Lower leg skin (tissue), 4 donors: ENCODE data around the gene MYRIP. TPM values are rescaled to one million over a fixed set of nuclear protein-coding genes. Genes with fewer than 3 reads are reported as not detected.

ENCODE experiments used
- DNase-seq, 2 donors: peaks; one replicate each; pipeline ENCODE4 v3.0.0-alpha.2; 2019; ENCODE audit warnings: low spot score in 2 of 2
- H3K4me3 ChIP-seq: fragments of 200-600 bp; sonication (generic); 2 replicates; pipeline ENCODE4 v1.5.1; 2017; ENCODE audit warnings: mild to moderate bottlenecking, low read depth; ENCODE audit not compliant: poor library complexity, severe bottlenecking
- POLR2A ChIP-seq, 2 donors: fragments of 450-650 bp; IDR thresholded peaks; one replicate each; pipeline ENCODE4 v1.6.1; 2016 to 2017; ENCODE audit warnings: antibody characterized with exemption in 2 of 2, mild to moderate bottlenecking in 1 of 2, moderate library complexity in 1 of 2
- WGBS, 2 donors: methylation state at CpG; one replicate each; pipeline ENCODE4 v1.1.5; 2018; 5-methylcytosine and 5-hydroxymethylcytosine counted together
- intact Hi-C: fragments of 100-400 bp; cut with DNase I; formaldehyde crosslinking; loops from one replicate; pipeline ENCODE4 v1.15.0; 2023; ENCODE audit warnings: low total_unique reads
- total RNA-seq, 4 donors: library from RNA; depleted of rRNA; stranded (reverse); fragments of >200 nt; gene quantifications; one replicate each; pipeline ENCODE4 v1.1.0, GENCODE V29; 2016
- TF ChIP-seq, protein P1 (sequence below), 3 donors: fragments of 450-650 bp; IDR thresholded peaks; one replicate each; pipeline ENCODE4 v1.5.1; 2016; ENCODE audit warnings: antibody characterized with exemption in 3 of 3, mild to moderate bottlenecking in 3 of 3, moderate library complexity in 2 of 3

Gene MYRIP
- total RNA-seq, 4 donors from 2014 or later, result 1.2 to 2.9 (median 1.5) TPM

- no peak for TF ChIP-seq POLR2A (IDR thresholded peaks at IDR 0.05)
- TF ChIP-seq, protein P1, sequence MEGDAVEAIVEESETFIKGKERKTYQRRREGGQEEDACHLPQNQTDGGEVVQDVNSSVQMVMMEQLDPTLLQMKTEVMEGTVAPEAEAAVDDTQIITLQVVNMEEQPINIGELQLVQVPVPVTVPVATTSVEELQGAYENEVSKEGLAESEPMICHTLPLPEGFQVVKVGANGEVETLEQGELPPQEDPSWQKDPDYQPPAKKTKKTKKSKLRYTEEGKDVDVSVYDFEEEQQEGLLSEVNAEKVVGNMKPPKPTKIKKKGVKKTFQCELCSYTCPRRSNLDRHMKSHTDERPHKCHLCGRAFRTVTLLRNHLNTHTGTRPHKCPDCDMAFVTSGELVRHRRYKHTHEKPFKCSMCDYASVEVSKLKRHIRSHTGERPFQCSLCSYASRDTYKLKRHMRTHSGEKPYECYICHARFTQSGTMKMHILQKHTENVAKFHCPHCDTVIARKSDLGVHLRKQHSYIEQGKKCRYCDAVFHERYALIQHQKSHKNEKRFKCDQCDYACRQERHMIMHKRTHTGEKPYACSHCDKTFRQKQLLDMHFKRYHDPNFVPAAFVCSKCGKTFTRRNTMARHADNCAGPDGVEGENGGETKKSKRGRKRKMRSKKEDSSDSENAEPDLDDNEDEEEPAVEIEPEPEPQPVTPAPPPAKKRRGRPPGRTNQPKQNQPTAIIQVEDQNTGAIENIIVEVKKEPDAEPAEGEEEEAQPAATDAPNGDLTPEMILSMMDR (IDR thresholded peaks at IDR 0.05), result no peak
- H3K4me3 ChIP-seq, result no peak overlapping the region
- intact Hi-C loops, result no loop called here
- no peak for DNase-seq
- WGBS, 2 donors, result 74 to 79% methylated on average over 3 of the region's 3 CpGs
These were observed 279.2 kb downstream of the MYRIP start for GRCh38 chr3:40088527-40089170.

- intact Hi-C loops, result no loop called here
These were observed 287.3 kb downstream of the MYRIP start for GRCh38 chr3:40096661-40097111.

GRCh38 chr3:40097131-40098117 is 288.0 kb downstream of the MYRIP start:
- 39 to 50% methylated on average over 9 of the region's 9 CpGs for WGBS, 2 donors
- no peak for TF ChIP-seq POLR2A (IDR thresholded peaks at IDR 0.05)
- TF ChIP-seq, protein P1 (IDR thresholded peaks at IDR 0.05), result no peak
- no peak for DNase-seq
- no peak overlapping the region for H3K4me3 ChIP-seq
- intact Hi-C loops, result no loop called here

More at GRCh38 chr3:40096661-40097111, 287.3 kb downstream of the MYRIP start:
- H3K4me3 ChIP-seq, result no peak overlapping the region
- TF ChIP-seq, protein P1 (IDR thresholded peaks at IDR 0.05), result no peak
- no peak for TF ChIP-seq POLR2A (IDR thresholded peaks at IDR 0.05)
- WGBS, 2 donors, result 35 to 53% methylated on average over 6 of the region's 6 CpGs
- DNase-seq, result peak in 1 of 2 donors; percentile 42

DNA sequence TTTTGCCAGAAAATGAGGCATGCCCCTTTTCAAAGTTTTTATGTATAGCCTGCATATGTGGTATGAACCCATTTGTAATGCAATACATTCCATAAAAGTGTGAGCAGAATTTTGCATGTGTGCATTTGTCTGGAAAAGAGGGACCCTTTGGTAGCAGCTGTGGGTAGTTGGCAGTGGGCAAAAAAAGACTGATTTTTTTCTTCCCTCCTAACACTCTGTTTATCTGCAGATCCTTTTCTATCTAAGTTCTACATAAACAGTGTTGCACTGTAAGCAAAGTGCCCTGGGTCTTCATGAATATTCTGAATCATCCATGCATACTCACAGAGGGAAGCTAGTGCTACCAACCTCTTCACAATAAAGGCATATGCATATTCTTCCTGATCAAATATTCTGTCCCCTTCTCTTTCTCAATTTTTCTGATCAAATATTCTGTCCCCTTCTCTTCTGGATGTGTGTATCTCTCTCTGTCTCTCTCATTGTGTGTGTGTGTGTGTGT is 288.9 kb downstream of the MYRIP start:
- no peak for DNase-seq
- TF ChIP-seq POLR2A (IDR thresholded peaks at IDR 0.05), result no peak
- TF ChIP-seq, protein P1 (IDR thresholded peaks at IDR 0.05), result no peak
- intact Hi-C loops, result no loop called here
- H3K4me3 ChIP-seq, result no peak overlapping the region

GRCh38 chr3:40099871-40100270 is 290.5 kb downstream of the MYRIP start:
- no peak for TF ChIP-seq POLR2A (IDR thresholded peaks at IDR 0.05)
- TF ChIP-seq, protein P1 (IDR thresholded peaks at IDR 0.05), result no peak
- 61 to 62% methylated on average over 7 of the region's 7 CpGs for WGBS, 2 donors
- no peak overlapping the region for H3K4me3 ChIP-seq
- DNase-seq, result no peak
- intact Hi-C loops, result no loop called here
